IMR-90 (cell line): Measurements from ENCODE around the gene KDM2A. TPM values are rescaled to one million over a fixed set of nuclear protein-coding genes. Genes with fewer than 3 reads are reported as not detected.
"Not testable (repeated sequence)": the region's sequence is repeated elsewhere in the genome, so short reads cannot be mapped to it uniquely, and the experiment has no call there.

Experiments
- ATAC-seq: fragments of 200-7000 bp; cut with Tn5 transposase; 2 replicates; pipeline ENCODE4 v1.9.1; 2020; ENCODE audit warnings: low read depth, mild to moderate bottlenecking, moderate library complexity
- BruUV-seq: library from RNA; stranded (reverse); fragments of 400-500 nt; replicated peaks from 2 replicates; lab custom pipeline; 2021; lab: Mats Ljungman, UMichigan
- CTCF ChIA-PET: fragments of 300-600 bp; formaldehyde crosslinking; extraction: SDS; loops from one replicate; lab custom pipeline; 2021; ENCODE audit warnings: antibody characterized with exemption; lab: Yijun Ruan, JAX
- POLR2A ChIA-PET: fragments of 300-600 bp; sonication (Branson Sonifier 250); formaldehyde crosslinking; loops from one replicate; lab custom pipeline; 2022; ENCODE audit warnings: antibody characterized with exemption; ENCODE audit not compliant: unreplicated experiment; lab: Charles Lee
- DNase-seq: peaks from one replicate; pipeline ENCODE4 v3.0.0; 2013
- H2AFZ ChIP-seq: replicated peaks from 2 replicates; pipeline ENCODE3; 2013; ENCODE audit warnings: low read length, mild to moderate bottlenecking; ENCODE audit not compliant: poor library complexity
- H2AK5ac ChIP-seq: 2 replicates; pipeline ENCODE4 v1.6.1; 2013; ENCODE audit warnings: low read depth, low read length, inconsistent platforms
- H2AK9ac ChIP-seq: replicated peaks from 2 replicates; pipeline ENCODE3; 2013; ENCODE audit warnings: mild to moderate bottlenecking, low read depth, low read length, moderate library complexity; ENCODE audit not compliant: poor library complexity
- H2BK120ac ChIP-seq: 2 replicates; pipeline ENCODE4 v1.6.1; 2013; ENCODE audit warnings: low read depth, low read length, inconsistent platforms
- H2BK15ac ChIP-seq: 3 replicates; pipeline ENCODE4 v1.6.1; 2013; ENCODE audit warnings: low read depth, low read length, inconsistent platforms
- H2BK20ac ChIP-seq: 2 replicates; pipeline ENCODE4 v1.6.1; 2013; ENCODE audit warnings: low read depth, mild to moderate bottlenecking, inconsistent platforms, low read length, moderate library complexity
- H2BK5ac ChIP-seq: 2 replicates; pipeline ENCODE4 v1.6.1; 2013; ENCODE audit warnings: mild to moderate bottlenecking, low read depth, low read length, inconsistent platforms; ENCODE audit not compliant: poor library complexity, severe bottlenecking
- H3K14ac ChIP-seq: replicated peaks from 2 replicates; pipeline ENCODE4 v1.6.1; 2013; ENCODE audit warnings: low read depth, low read length, inconsistent platforms
- H3K18ac ChIP-seq: 2 replicates; pipeline ENCODE4 v1.6.1; 2013; ENCODE audit warnings: low read depth, low read length, control low read depth
- H3K23ac ChIP-seq: 2 replicates; pipeline ENCODE4 v1.6.1; 2013; ENCODE audit warnings: low read depth, low read length, inconsistent platforms
- H3K27ac ChIP-seq: 2 replicates; pipeline ENCODE4 v1.5.1; 2013; ENCODE audit warnings: mild to moderate bottlenecking, control low read depth, low read length; ENCODE audit not compliant: insufficient read depth
- H3K27me3 ChIP-seq: 2 replicates; pipeline ENCODE4 v1.6.1; 2013; ENCODE audit warnings: low read length; ENCODE audit not compliant: control insufficient read depth, insufficient read depth
- H3K36me3 ChIP-seq: 2 replicates; pipeline ENCODE4 v1.6.1; 2013; ENCODE audit warnings: low read length, mixed read lengths; ENCODE audit not compliant: control insufficient read depth, insufficient read depth
- H3K4ac ChIP-seq: 2 replicates; pipeline ENCODE4 v1.6.1; 2013; ENCODE audit warnings: low read depth, low read length, inconsistent platforms
- H3K4me1 ChIP-seq: 2 replicates; pipeline ENCODE4 v1.6.1; 2013; ENCODE audit warnings: low read length, mixed read lengths; ENCODE audit not compliant: control insufficient read depth, insufficient read depth
- H3K4me2 ChIP-seq: 2 replicates; pipeline ENCODE4 v1.6.1; 2013; ENCODE audit warnings: low read depth, mild to moderate bottlenecking, control low read depth, low read length, moderate library complexity
- H3K4me3 ChIP-seq: 2 replicates; pipeline ENCODE4 v1.5.1; 2013; ENCODE audit warnings: low read depth, mild to moderate bottlenecking, control low read depth, low read length, moderate library complexity; ENCODE audit not compliant: insufficient read depth
- H3K56ac ChIP-seq: 2 replicates; pipeline ENCODE4 v1.6.1; 2013; ENCODE audit warnings: low read length, inconsistent platforms; ENCODE audit not compliant: insufficient read depth; ENCODE audit errors: extremely low read depth
- H3K79me1 ChIP-seq, 2 experiments: 2 replicates each; pipeline ENCODE4 v1.6.1; 2013; ENCODE audit warnings: low read length in 2 of 2, inconsistent platforms in 1 of 2, low read depth in 1 of 2
- H3K9ac ChIP-seq: 2 replicates; pipeline ENCODE4 v1.6.1; 2013; ENCODE audit warnings: low read depth, low read length, control low read depth
- H3K9me1 ChIP-seq: 2 replicates; pipeline ENCODE4 v1.6.1; 2013; ENCODE audit warnings: low read length, inconsistent platforms; ENCODE audit not compliant: insufficient read depth
- H3K9me3 ChIP-seq: 2 replicates; pipeline ENCODE4 v1.6.1; 2013; ENCODE audit warnings: low read length; ENCODE audit not compliant: control insufficient read depth, insufficient read depth
- H4K20me1 ChIP-seq: 2 replicates; pipeline ENCODE4 v1.6.1; 2013; ENCODE audit warnings: low read length, inconsistent platforms; ENCODE audit not compliant: insufficient read depth
- H4K5ac ChIP-seq: 2 replicates; pipeline ENCODE4 v1.6.1; 2013; ENCODE audit warnings: mild to moderate bottlenecking, low read depth, low read length, control low read depth
- H4K8ac ChIP-seq, 2 experiments: 2 replicates each; pipeline ENCODE4 v1.6.1; 2013; ENCODE audit warnings: low read depth in 2 of 2, low read length in 2 of 2, control low read depth in 1 of 2, inconsistent platforms in 1 of 2
- H4K91ac ChIP-seq: 2 replicates; pipeline ENCODE4 v1.6.1; 2013; ENCODE audit warnings: low read depth, low read length, inconsistent platforms; ENCODE audit not compliant: insufficient read depth
- WGBS, 2 experiments: methylation state at CpG; one replicate each; pipeline versions ENCODE4 v1.1.5 to v1.1.7; 2013; ENCODE audit warnings: missing lambda C conversion rate in 2 of 2; ENCODE audit not compliant: insufficient read length in 1 of 2; ENCODE audit errors: extremely low coverage in 2 of 2; 5-methylcytosine and 5-hydroxymethylcytosine counted together
- dilution Hi-C: fragments of 300-500 bp; cut with HindIII; formaldehyde crosslinking; loops from one replicate; pipeline ENCODE4 v1.14.3; 2018; ENCODE audit warnings: low sequenced_read_pairs; ENCODE audit not compliant: unreplicated experiment
- in situ Hi-C: fragments of 300-500 bp; cut with MboI; formaldehyde crosslinking; loops from 3 replicates; pipeline ENCODE4 v1.14.3; 2019; ENCODE audit warnings: low sequenced_read_pairs, inconsistent platforms, mixed read lengths
- intact Hi-C: fragments of 100-400 bp; cut with micrococcal nuclease; formaldehyde crosslinking; loops from 2 replicates; pipeline ENCODE4 v1.10.0; 2022
- polyA plus RNA-seq, 3 experiments: library from polyadenylated mRNA; depleted of rRNA; stranded (reverse); fragments of >200 nt; gene quantifications; 2 replicates each; pipeline ENCODE4 v1.2.3, GENCODE V29; 2012; ENCODE audit warnings: low replicate concordance in 1 of 3
- total RNA-seq: library from RNA; depleted of rRNA; stranded (reverse); fragments of >200 nt; gene quantifications from 2 replicates; pipeline ENCODE4 v1.2.3, GENCODE V29; 2012

The KDM2A gene
- total and polyA plus RNA-seq, 2 of the 4 experiments (the other 2 are of a cell fraction) = 26.7 to 42.6 TPM

DNA sequence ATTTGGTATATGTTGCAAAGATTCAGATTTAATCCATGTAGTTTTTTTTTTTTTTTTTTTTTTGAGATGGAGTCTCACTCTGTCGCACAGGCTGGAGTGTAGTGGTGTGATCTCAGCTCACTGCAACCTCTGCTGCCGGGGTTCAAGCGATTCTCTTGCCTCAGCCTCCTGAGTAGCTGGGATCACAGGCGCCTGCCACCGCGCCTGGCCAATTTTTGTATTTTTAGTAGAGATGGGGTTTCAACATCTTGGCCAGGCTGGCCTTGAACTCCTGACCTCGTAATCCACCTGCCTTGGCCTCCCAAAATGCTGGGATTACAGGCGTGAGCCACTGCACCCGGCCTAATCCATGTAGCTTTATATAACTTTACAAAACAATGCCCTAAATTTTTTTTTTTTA, 49.8 kb downstream of the KDM2A start:
- H3K36me3 ChIP-seq, H2BK15ac ChIP-seq, H3K23ac ChIP-seq, H2AK5ac ChIP-seq, BruUV-seq, H3K9me3 ChIP-seq, H4K8ac ChIP-seq, H2BK5ac ChIP-seq, H3K14ac ChIP-seq, H2AK9ac ChIP-seq, H4K5ac ChIP-seq, dilution Hi-C loops, H4K91ac ChIP-seq, H2BK120ac ChIP-seq, H3K18ac ChIP-seq, POLR2A ChIA-PET, H3K27me3 ChIP-seq, H3K27ac ChIP-seq, DNase-seq, H2AFZ ChIP-seq, CTCF ChIA-PET, H3K4me2 ChIP-seq, H2BK20ac ChIP-seq, in situ Hi-C loops, intact Hi-C loops, H3K4ac ChIP-seq, H3K4me3 ChIP-seq, H3K9ac ChIP-seq, ATAC-seq, H3K56ac ChIP-seq: not testable (repeated sequence)
- Histone ChIP-seq H4K20me1 (peaks cover 70% of the 10 kb centered on the region), H3K79me1 (peaks cover 30 to 74% of the 10 kb centered on the region in 2 experiments), H3K4me1 (peaks cover 11% of the 10 kb centered on the region), H3K9me1 (peaks cover 12% of the 10 kb centered on the region)
- WGBS, 2 experiments = no CpG with 5 or more reads among the region's 9 CpGs
